HG02642 (cell line): ENCODE measurements around the gene OPCML.

Experiments
- ATAC-seq: cut with Tn5 transposase; IDR thresholded peaks from one replicate; pipeline ENCODE4 v1.9.1; 2021; ENCODE audit warnings: mild to moderate bottlenecking; ENCODE audit not compliant: unreplicated experiment, poor library complexity

The OPCML gene

GRCh38 chr11:132631989-132632388, 900.3 kb downstream of the OPCML start:
- ATAC-seq = no peak

GRCh38 chr11:132627981-132628380, 904.3 kb downstream of the OPCML start:
- ATAC-seq = no peak

GRCh38 chr11:132626446-132626845, 905.9 kb downstream of the OPCML start:
- ATAC-seq = no peak

- no peak for ATAC-seq
Observed at GRCh38 chr11:132623511-132623910, 908.8 kb downstream of the OPCML start.

- no peak for ATAC-seq
Observed at GRCh38 chr11:132621976-132622580, 910.2 kb downstream of the OPCML start.

GRCh38 chr11:132620423-132620822, 911.9 kb downstream of the OPCML start:
- no peak for ATAC-seq

- ATAC-seq = no peak
Observed at GRCh38 chr11:132610791-132611190, 921.5 kb downstream of the OPCML start.

- ATAC-seq = no peak
Observed at GRCh38 chr11:132610216-132610615, 922.1 kb downstream of the OPCML start.

GRCh38 chr11:132607575-132607974, 924.7 kb downstream of the OPCML start:
- ATAC-seq = no peak

- no peak for ATAC-seq
Observed at GRCh38 chr11:132605825-132606570, 926.3 kb downstream of the OPCML start.

GRCh38 chr11:132604431-132604830, 927.9 kb downstream of the OPCML start:
- ATAC-seq = no peak

- ATAC-seq = no peak
Observed at GRCh38 chr11:132601875-132602274, 930.4 kb downstream of the OPCML start.

- no peak for ATAC-seq
Observed at GRCh38 chr11:132595711-132596134, 936.6 kb downstream of the OPCML start.

- no peak for ATAC-seq
Observed at GRCh38 chr11:132595246-132595645, 937.1 kb downstream of the OPCML start.

GRCh38 chr11:132590986-132591385, 941.3 kb downstream of the OPCML start:
- ATAC-seq = no peak

GRCh38 chr11:132590554-132590953, 941.7 kb downstream of the OPCML start:
- ATAC-seq = no peak

- ATAC-seq = no peak
Observed at GRCh38 chr11:132589791-132590190, 942.5 kb downstream of the OPCML start.

GRCh38 chr11:132588366-132588765, 943.9 kb downstream of the OPCML start:
- no peak for ATAC-seq

GRCh38 chr11:132587716-132588115, 944.6 kb downstream of the OPCML start:
- ATAC-seq = no peak

GRCh38 chr11:132586801-132587200, 945.5 kb downstream of the OPCML start:
- ATAC-seq = no peak

GRCh38 chr11:132579634-132580327, 952.5 kb downstream of the OPCML start:
- ATAC-seq = no peak
